OCI-LY7 (cell line): ENCODE results near the gene PLD6. TPM values are rescaled to one million over a fixed set of nuclear protein-coding genes. Genes with fewer than 3 reads are reported as not detected.
"Not testable (repeated sequence)": the region's sequence is repeated elsewhere in the genome, so short reads cannot be mapped to it uniquely, and the experiment has no call there.

Source experiments
- BruUV-seq: library from RNA; stranded (reverse); fragments of 400-500 nt; replicated peaks from 2 replicates; lab custom pipeline; 2021; lab: Mats Ljungman, UMichigan
- CTCF ChIA-PET: fragments of 300-600 bp; sonication (Branson Sonifier 250); formaldehyde crosslinking; loops from one replicate; lab custom pipeline; 2022; ENCODE audit warnings: antibody characterized with exemption; ENCODE audit not compliant: unreplicated experiment; lab: Charles Lee
- POLR2A ChIA-PET: fragments of 300-600 bp; sonication (Branson Sonifier 250); formaldehyde crosslinking; loops from one replicate; lab custom pipeline; 2022; ENCODE audit warnings: antibody characterized with exemption; lab: Charles Lee
- DNase-seq: peaks from one replicate; pipeline ENCODE4 v3.0.0-alpha.2; 2015; ENCODE audit warnings: low spot score
- H2AFZ ChIP-seq: fragments of 200-600 bp; sonication (generic), shearing (Covaris generic); 2 replicates; pipeline ENCODE4 v1.6.1; 2014; ENCODE audit warnings: mild to moderate bottlenecking, antibody characterized with exemption, low read length, moderate library complexity
- H3K27ac ChIP-seq: fragments of 200-600 bp; sonication (generic); 2 replicates; pipeline ENCODE4 v1.5.1; 2014; ENCODE audit warnings: mixed run types, low read depth, mild to moderate bottlenecking, moderate library complexity, low read length, inconsistent platforms; ENCODE audit not compliant: poor library complexity, severe bottlenecking
- H3K36me3 ChIP-seq: fragments of 200-600 bp; sonication (generic); 2 replicates; pipeline ENCODE4 v1.6.1; 2014; ENCODE audit warnings: mild to moderate bottlenecking, antibody characterized with exemption, low read length, moderate library complexity, mixed read lengths; ENCODE audit not compliant: insufficient read depth
- H3K4me1 ChIP-seq: fragments of 200-600 bp; sonication (generic); 2 replicates; pipeline ENCODE4 v1.5.1; 2014; ENCODE audit warnings: mild to moderate bottlenecking, low read length; ENCODE audit not compliant: insufficient read depth, poor library complexity, severe bottlenecking
- H3K4me2 ChIP-seq: fragments of 200-600 bp; sonication (generic); 2 replicates; pipeline ENCODE4 v1.6.1; 2014; ENCODE audit warnings: mild to moderate bottlenecking, low read length
- H3K4me3 ChIP-seq: fragments of 200-600 bp; sonication (generic); 2 replicates; pipeline ENCODE4 v1.5.1; 2014; ENCODE audit warnings: mild to moderate bottlenecking, low read depth, low read length; ENCODE audit not compliant: poor library complexity, severe bottlenecking
- H3K79me2 ChIP-seq: fragments of 200-600 bp; sonication (generic); 2 replicates; pipeline ENCODE4 v1.6.1; 2016; ENCODE audit warnings: low read depth, mild to moderate bottlenecking, low read length, moderate library complexity, mixed read lengths; ENCODE audit not compliant: insufficient read depth
- H3K9me2 ChIP-seq: fragments of 200-600 bp; sonication (generic); 2 replicates; pipeline ENCODE4 v1.6.1; 2016; ENCODE audit warnings: mild to moderate bottlenecking, low read length, mixed read lengths; ENCODE audit not compliant: insufficient read depth
- H3K9me3 ChIP-seq: fragments of 200-600 bp; sonication (generic); 2 replicates; pipeline ENCODE4 v1.6.1; 2014; ENCODE audit warnings: mild to moderate bottlenecking, mixed run types, low read length, mixed read lengths
- H4K20me1 ChIP-seq: fragments of 200-600 bp; sonication (generic); 2 replicates; pipeline ENCODE4 v1.6.1; 2014; ENCODE audit warnings: mild to moderate bottlenecking, antibody characterized with exemption, low read length, moderate library complexity, mixed read lengths; ENCODE audit not compliant: insufficient read depth
- EZH2phosphoT487 ChIP-seq: fragments of 200-600 bp; sonication (generic); IDR thresholded peaks from 2 replicates; pipeline ENCODE4 v1.6.1; 2018; ENCODE audit warnings: low read depth, borderline replicate concordance, mild to moderate bottlenecking, mixed run types, antibody characterized with exemption, low read length, moderate library complexity, mixed read lengths
- intact Hi-C: fragments of 100-400 bp; cut with micrococcal nuclease; formaldehyde crosslinking; loops from one replicate; pipeline ENCODE4 v1.10.0; 2022; ENCODE audit not compliant: unreplicated experiment
- total RNA-seq, 2 experiments: library from RNA; depleted of rRNA in 1 of 2; stranded (reverse); fragments of >200 nt in 1 of 2; shearing (Covaris generic) in 1 of 2; gene quantifications; 2 replicates each; pipeline ENCODE4 v1.2.3, GENCODE V29; 2014 to 2022
- TF ChIP-seq, protein P1 (sequence below): fragments of 200-600 bp; sonication (generic); conservative IDR thresholded peaks from 2 replicates; pipeline ENCODE4 v1.5.1; 2014; ENCODE audit warnings: mild to moderate bottlenecking, antibody characterized with exemption, low read length, moderate library complexity, mixed read lengths

PLD6 gene
- total RNA-seq, 2 experiments from 2014 or later, result not detected

- H3K4me2 ChIP-seq, result no peak overlapping the region
- intact Hi-C loops, result no loop called here
- ChIA-PET POLR2A (no interaction called here), CTCF (no interaction called here)
- no peak overlapping the region for H2AFZ ChIP-seq
- no peak for DNase-seq
- no peak overlapping the region for H3K27ac ChIP-seq
- TF ChIP-seq EZH2phosphoT487, result no peak
- TF ChIP-seq, protein P1, sequence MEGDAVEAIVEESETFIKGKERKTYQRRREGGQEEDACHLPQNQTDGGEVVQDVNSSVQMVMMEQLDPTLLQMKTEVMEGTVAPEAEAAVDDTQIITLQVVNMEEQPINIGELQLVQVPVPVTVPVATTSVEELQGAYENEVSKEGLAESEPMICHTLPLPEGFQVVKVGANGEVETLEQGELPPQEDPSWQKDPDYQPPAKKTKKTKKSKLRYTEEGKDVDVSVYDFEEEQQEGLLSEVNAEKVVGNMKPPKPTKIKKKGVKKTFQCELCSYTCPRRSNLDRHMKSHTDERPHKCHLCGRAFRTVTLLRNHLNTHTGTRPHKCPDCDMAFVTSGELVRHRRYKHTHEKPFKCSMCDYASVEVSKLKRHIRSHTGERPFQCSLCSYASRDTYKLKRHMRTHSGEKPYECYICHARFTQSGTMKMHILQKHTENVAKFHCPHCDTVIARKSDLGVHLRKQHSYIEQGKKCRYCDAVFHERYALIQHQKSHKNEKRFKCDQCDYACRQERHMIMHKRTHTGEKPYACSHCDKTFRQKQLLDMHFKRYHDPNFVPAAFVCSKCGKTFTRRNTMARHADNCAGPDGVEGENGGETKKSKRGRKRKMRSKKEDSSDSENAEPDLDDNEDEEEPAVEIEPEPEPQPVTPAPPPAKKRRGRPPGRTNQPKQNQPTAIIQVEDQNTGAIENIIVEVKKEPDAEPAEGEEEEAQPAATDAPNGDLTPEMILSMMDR, result no peak
- no peak overlapping the region for H3K4me3 ChIP-seq
- H3K36me3 ChIP-seq, result no peaks in the 10 kb centered on the region
- H3K4me1 ChIP-seq, result no peaks in the 10 kb centered on the region
- no peaks in the 10 kb centered on the region for H3K79me2 ChIP-seq
- BruUV-seq, result no TSS peak
- H3K9me2 ChIP-seq, result no peaks in the 10 kb centered on the region
- no peaks in the 10 kb centered on the region for H4K20me1 ChIP-seq
- no peaks in the 10 kb centered on the region for H3K9me3 ChIP-seq
Observed at GRCh38 chr17:17200311-17200710, 5.8 kb downstream of the PLD6 start.

- H3K79me2 ChIP-seq, result no peaks in the 10 kb centered on the region
- DNase-seq, result no peak
- no peaks in the 10 kb centered on the region for H3K9me3 ChIP-seq
- ChIA-PET POLR2A (no interaction called here), CTCF (no interaction called here)
- TF ChIP-seq EZH2phosphoT487, result no peak
- TF ChIP-seq, protein P1, result no peak
- intact Hi-C loops, result no loop called here
- no peaks in the 10 kb centered on the region for H4K20me1 ChIP-seq
- no peaks in the 10 kb centered on the region for H3K36me3 ChIP-seq
- H3K4me3 ChIP-seq, result no peak overlapping the region
- BruUV-seq, result no TSS peak
- H3K9me2 ChIP-seq, result no peaks in the 10 kb centered on the region
- no peaks in the 10 kb centered on the region for H3K4me1 ChIP-seq
- no peak overlapping the region for H2AFZ ChIP-seq
- no peak overlapping the region for H3K4me2 ChIP-seq
- H3K27ac ChIP-seq, result no peak overlapping the region
Observed at GRCh38 chr17:17198281-17198680, 7.9 kb downstream of the PLD6 start.

DNA sequence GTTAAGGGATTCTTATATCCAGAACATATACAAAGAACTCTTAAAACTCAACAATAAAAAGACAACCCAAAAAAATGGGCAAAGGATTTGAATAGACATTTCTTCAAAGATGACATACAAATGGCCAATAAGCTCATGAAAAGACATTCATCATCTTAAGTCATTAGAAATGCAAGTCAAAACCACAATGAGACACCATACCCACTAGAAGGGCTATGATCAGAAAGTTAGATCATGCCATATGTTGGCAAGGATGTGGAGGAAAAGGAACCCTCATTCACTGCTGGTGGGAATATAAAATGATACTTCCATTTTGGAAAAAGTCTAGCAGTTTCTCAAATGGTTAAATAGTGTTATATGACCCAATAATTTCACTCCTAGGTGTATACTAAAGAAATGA lies 9.4 kb downstream of the PLD6 start:
- H3K9me3 ChIP-seq, result no peaks in the 10 kb centered on the region
- H3K79me2 ChIP-seq, result no peaks in the 10 kb centered on the region
- H3K36me3 ChIP-seq, result no peaks in the 10 kb centered on the region
- intact Hi-C loops, result no loop called here
- H3K27ac ChIP-seq, result no peak overlapping the region
- no peaks in the 10 kb centered on the region for H3K4me1 ChIP-seq
- BruUV-seq, result no TSS peak
- TF ChIP-seq EZH2phosphoT487, result no peak
- TF ChIP-seq, protein P1, result no peak
- H3K9me2 ChIP-seq, result no peaks in the 10 kb centered on the region
- CTCF ChIA-PET, result no interaction called here
- H4K20me1 ChIP-seq, result no peaks in the 10 kb centered on the region
- DNase-seq, result no peak
- no peak overlapping the region for H3K4me2 ChIP-seq
- no peak overlapping the region for H2AFZ ChIP-seq
- no peak overlapping the region for H3K4me3 ChIP-seq
- POLR2A ChIA-PET, result interaction anchor here (0.9 kb wide), 1 partner anchor 76 kb away, joined by 3 read pairs; no protein-coding TSS in a partner anchor

DNA sequence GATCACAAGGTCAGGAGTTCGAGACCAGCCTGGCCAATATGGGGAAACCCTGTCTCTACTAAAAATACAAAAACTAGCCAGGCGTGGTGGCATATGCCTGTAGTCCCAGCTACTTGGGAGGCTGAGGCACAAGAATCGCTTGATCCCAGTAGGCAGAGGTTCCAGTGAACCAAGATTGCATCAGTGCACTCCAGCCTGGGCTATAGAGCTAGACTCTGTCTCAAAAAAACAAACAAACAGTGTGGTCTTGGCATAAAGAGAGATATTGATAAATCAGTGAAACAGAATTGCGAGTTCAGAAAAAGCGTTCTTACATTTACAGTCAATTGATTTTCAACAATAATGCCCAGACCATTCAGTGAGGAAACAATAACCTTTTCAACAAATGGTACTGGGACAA lies 10.7 kb downstream of the PLD6 start:
- H3K27ac ChIP-seq, result not testable (repeated sequence)

More for the DNA sequence above, 10.7 kb downstream of the PLD6 start:
- intact Hi-C loops, BruUV-seq, H3K9me3 ChIP-seq, H3K4me2 ChIP-seq, H4K20me1 ChIP-seq, H3K4me1 ChIP-seq, DNase-seq, H2AFZ ChIP-seq, H3K9me2 ChIP-seq, H3K36me3 ChIP-seq, CTCF ChIA-PET, H3K79me2 ChIP-seq, H3K4me3 ChIP-seq: not testable (repeated sequence)
- POLR2A ChIA-PET, result interaction anchor here (0.6 kb wide), 1 partner anchor 209 kb away, joined by 3 read pairs; no protein-coding TSS in a partner anchor
